ENCODE results near the gene CA14.
"Not testable (repeated sequence)": the region's sequence is repeated elsewhere in the genome, so short reads cannot be mapped to it uniquely, and the experiment has no call there.

CA14 gene

GRCh38 chr1:150281758-150282557 lies 24.4 kb downstream of the CA14 start, which contains the start of gene CIART:
CIART (plus strand) TSS chr1:150282554; CDS start chr1:150283268, 714 bp downstream.
- DNase-seq: peak; percentile 93

GRCh38 chr1:150282558-150282958 lies 25.0 kb downstream of the CA14 start:
- DNase-seq: no peak

- DNase-seq: no peak
Measured at GRCh38 chr1:150283260-150283659, 25.7 kb downstream of the CA14 start.

GRCh38 chr1:150288382-150288781 lies 30.8 kb downstream of the CA14 start:
- DNase-seq: no peak

- DNase-seq: no peak
Measured at GRCh38 chr1:150288822-150289221, 31.2 kb downstream of the CA14 start.

- peak; percentile 92 for DNase-seq
Measured at GRCh38 chr1:150293433-150294253, 36.1 kb downstream of the CA14 start, which contains the start of gene MRPS21. MRPS21 (plus strand) TSS chr1:150293861; CDS start chr1:150294367, 506 bp downstream.

- DNase-seq: no peak
Measured at GRCh38 chr1:150295476-150295875, 37.9 kb downstream of the CA14 start.

- DNase-seq: no peak
Measured at GRCh38 chr1:150299716-150300115, 42.1 kb downstream of the CA14 start.

- DNase-seq: no peak
Measured at GRCh38 chr1:150302338-150302737, 44.8 kb downstream of the CA14 start.

- no peak for DNase-seq
Measured at GRCh38 chr1:150302902-150303301, 45.3 kb downstream of the CA14 start.

GRCh38 chr1:150308585-150308984 lies 51.0 kb downstream of the CA14 start:
- not testable (repeated sequence) for DNase-seq

- DNase-seq: peak; percentile 45
Measured at GRCh38 chr1:150309758-150310508, 52.4 kb downstream of the CA14 start.

- DNase-seq: no peak
Measured at GRCh38 chr1:150311762-150312161, 54.2 kb downstream of the CA14 start.

All from right forelimb (tissue), 1 donor.